NCI-H524 (cell line): Measurements from ENCODE around the gene GRIN3B.

Experiments used
- DNase-seq, 2 experiments: peaks; one replicate each; lab custom pipeline; 2025; lab: John Stamatoyannopoulos, UW

The GRIN3B gene

GRCh38 chr19:1007399-1008251 is 7.4 kb downstream of the GRIN3B start:
- DNase-seq, result no peak

- no peak for DNase-seq
These were observed 8.2 kb downstream of the GRIN3B start for GRCh38 chr19:1008268-1009040.

- no peak for DNase-seq
These were observed 9.1 kb downstream of the GRIN3B start for GRCh38 chr19:1009041-1009980.

- DNase-seq, result no peak
These were observed 9.8 kb downstream of the GRIN3B start for GRCh38 chr19:1009981-1010538.

- DNase-seq, result no peak
These were observed 10.6 kb downstream of the GRIN3B start for GRCh38 chr19:1010586-1011510.

GRCh38 chr19:1011831-1012333 is 11.7 kb downstream of the GRIN3B start:
- no peak for DNase-seq

GRCh38 chr19:1012334-1012733 is 12.1 kb downstream of the GRIN3B start:
- DNase-seq, result no peak

- DNase-seq, result no peak
These were observed 13.0 kb downstream of the GRIN3B start for GRCh38 chr19:1013218-1013617.

- DNase-seq, result no peak
These were observed 14.2 kb downstream of the GRIN3B start for GRCh38 chr19:1014161-1015060.

GRCh38 chr19:1015061-1015781 is 15.0 kb downstream of the GRIN3B start:
- no peak for DNase-seq

GRCh38 chr19:1015782-1016646 is 15.8 kb downstream of the GRIN3B start:
- DNase-seq, result no peak

GRCh38 chr19:1016647-1017114 is 16.5 kb downstream of the GRIN3B start:
- no peak for DNase-seq

GRCh38 chr19:1017115-1017905 is 17.1 kb downstream of the GRIN3B start:
- no peak for DNase-seq

GRCh38 chr19:1017906-1018305 is 17.7 kb downstream of the GRIN3B start:
- no peak for DNase-seq

- DNase-seq, result no peak
These were observed 18.2 kb downstream of the GRIN3B start for GRCh38 chr19:1018393-1018792.

GRCh38 chr19:1018932-1019615 is 18.9 kb downstream of the GRIN3B start:
- DNase-seq, result no peak
